Dermis microvascular lymphatic vessel endothelial cell (primary cell): ENCODE results near the gene GMPPB. TPM values are rescaled to one million over a fixed set of nuclear protein-coding genes. Genes with fewer than 3 reads are reported as not detected.
"Not testable (repeated sequence)": the region's sequence is repeated elsewhere in the genome, so short reads cannot be mapped to it uniquely, and the experiment has no call there.

Experiments used
- DNase-seq, 2 donors: peaks; one replicate each; pipeline versions ENCODE4 v3.0.0 to v3.0.0-alpha.2; 2010; ENCODE audit warnings: low read depth in 2 of 2
- total RNA-seq: library from RNA; depleted of rRNA; stranded (reverse); fragments of >200 nt; gene quantifications from 2 replicates; pipeline ENCODE4 v1.2.1, GENCODE V29; 2014

GMPPB gene
- total RNA-seq, 1 donor from 2014 or later = 20.9 TPM

DNA sequence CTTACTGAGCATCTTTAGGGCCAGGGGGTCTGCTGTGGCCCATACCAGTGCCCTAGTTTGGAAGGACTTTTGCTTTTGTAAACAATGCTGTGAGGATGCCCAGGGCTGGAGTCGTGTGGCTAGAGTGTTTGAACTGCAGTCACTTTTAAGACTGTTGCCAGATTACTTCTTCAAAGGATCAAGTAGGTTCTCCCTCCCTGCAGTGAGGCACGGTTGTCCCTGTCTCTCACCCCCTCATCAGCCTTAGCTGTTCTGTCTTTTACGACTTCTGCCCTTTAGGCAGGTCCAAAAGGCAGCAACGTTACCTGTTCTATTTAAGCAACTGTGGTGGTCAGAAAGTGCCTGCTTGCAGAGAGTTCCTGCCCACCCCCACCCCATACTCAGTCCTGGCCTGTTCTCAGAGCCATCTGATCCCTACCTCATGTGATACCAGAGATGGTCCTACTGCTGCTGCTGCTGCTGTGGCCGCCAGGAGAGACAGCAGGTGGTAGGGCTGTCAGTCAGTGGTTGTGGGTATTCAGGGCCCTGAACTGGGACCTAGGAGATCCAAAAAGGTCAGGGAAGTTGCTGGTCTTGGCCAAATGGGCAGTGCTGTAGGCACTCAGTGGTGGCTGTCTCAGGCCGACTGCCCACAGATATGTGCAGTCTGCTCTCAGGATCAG lies 29.2 kb downstream of the GMPPB start:
- DNase-seq = not testable (repeated sequence)

DNA sequence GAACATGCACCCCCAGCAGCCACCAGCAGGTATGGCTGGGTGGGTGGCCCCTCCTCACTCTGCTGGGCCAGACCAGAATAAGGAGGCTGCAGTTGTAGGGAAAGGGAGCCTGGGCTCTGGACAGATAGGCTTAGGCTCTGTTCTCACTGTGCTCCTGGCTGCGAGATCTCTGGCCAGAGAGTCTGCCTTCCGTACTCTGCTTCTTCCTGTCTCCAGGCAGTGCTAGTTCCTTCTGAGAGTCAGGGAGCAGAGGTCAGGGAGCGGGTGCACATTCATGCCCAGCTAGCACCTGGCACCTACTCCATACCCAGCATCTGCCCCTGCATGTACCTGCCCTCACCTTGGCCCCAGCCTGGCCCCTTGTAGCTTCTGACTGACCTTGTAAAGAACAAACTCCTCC lies 32.3 kb downstream of the GMPPB start:
- not testable (repeated sequence) for DNase-seq

DNA sequence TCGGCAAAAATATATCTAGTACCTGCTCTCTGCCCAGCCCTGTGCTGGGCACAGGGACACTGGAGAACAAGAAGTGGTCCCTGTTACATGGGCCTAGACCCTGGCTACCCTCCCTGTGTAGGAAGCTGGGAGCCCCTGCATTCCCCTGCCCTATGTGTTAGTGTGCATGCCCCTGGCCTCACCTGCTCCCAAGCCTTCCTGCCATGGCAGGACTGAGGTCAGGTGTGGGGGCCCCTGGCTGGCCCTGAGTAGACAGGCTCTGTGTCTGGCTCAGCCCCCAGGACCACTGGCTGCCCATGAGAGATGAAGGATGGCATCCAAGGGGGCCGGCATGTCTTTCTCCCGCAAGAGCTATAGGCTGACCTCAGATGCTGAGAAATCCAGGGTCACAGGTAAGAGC lies 32.9 kb downstream of the GMPPB start:
- DNase-seq = not testable (repeated sequence)

DNA sequence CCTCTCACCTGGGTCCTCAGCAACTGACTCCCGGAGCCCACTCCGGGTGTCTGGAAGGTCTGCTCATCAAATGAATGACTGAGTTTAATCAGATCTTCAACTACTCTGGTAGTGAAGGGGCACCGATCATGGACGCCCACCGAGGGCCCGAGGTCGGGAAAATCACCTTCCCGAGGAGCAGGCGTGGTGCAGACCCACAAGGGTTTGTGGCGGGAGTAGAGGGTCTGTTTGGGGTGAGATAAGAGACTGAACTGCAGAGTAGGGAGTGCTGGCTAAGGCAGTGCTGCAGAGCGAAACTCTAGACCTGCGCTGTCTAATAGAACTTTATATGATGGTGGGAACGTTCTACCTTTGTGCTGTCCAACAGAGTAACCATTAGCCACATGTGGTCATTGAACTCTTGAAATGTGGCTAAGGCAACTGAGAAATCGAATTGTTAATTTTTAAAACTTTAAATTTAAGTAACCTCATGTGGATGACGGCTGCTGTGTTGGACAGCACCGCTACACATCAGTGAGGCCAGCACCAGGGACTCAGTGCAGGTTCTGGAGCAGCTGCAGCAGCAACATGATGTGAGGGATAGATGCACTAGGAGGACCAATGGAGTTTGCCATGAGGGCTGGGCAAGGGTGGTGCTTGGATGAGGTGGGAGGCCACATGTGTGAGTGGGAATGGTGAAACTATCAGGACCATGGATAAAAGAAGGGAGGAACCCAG lies 33.7 kb downstream of the GMPPB start:
- DNase-seq = not testable (repeated sequence)

DNA sequence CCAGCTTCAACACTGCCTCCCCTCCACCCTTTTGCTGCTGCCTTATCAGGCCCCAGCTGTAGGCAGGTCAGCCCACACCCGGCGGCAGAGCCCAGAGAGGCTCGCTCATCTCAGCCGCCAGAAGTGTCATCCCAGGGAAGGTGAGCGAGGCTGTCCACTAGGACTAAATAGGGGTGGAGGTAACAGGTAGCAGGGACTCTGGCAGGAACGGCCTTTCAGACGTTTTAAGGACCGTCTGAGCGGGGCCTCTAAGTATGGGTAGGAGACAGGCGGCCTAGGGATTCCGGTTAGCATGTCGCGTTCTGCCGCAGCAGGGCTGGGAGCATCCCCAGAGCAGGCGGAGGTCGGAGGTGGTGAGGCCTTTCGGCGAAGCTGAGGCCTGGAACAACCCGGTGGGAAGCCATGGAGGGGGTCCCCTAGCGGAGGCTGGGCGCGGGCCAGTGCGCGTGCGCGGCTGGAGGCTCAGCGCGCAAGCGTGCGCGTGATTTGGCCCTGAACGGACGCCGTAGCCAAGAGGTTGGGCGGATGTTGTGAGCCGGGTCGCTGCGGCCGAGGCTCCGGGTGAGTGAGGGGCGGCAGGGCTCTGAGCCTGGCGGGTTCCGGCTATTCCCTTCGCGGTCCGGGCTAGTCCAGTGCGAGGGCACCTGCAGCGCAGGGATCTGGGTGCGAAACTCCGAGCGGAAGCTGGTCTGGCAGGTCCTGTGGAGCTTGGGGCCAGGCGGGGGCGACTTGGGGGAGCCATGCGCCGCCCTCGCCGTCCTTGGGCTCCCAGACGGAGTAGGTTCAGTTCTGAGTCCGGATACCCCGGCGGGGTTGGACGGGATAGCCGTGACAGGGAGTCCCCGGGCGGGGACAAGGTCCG lies 34.5 kb downstream of the GMPPB start, which contains the start of the genes MST1 and RNF123:
Gene MST1 (minus strand): TSS at position 429 of the 862 bp plus-strand sequence. CDS start 783 bp downstream, outside the sequence.
Gene RNF123 (plus strand): TSS at position 512 of the 862 bp plus-strand sequence. CDS start 1,609 bp downstream, outside the sequence.
- DNase-seq = peak; percentile 84 to 92

DNA sequence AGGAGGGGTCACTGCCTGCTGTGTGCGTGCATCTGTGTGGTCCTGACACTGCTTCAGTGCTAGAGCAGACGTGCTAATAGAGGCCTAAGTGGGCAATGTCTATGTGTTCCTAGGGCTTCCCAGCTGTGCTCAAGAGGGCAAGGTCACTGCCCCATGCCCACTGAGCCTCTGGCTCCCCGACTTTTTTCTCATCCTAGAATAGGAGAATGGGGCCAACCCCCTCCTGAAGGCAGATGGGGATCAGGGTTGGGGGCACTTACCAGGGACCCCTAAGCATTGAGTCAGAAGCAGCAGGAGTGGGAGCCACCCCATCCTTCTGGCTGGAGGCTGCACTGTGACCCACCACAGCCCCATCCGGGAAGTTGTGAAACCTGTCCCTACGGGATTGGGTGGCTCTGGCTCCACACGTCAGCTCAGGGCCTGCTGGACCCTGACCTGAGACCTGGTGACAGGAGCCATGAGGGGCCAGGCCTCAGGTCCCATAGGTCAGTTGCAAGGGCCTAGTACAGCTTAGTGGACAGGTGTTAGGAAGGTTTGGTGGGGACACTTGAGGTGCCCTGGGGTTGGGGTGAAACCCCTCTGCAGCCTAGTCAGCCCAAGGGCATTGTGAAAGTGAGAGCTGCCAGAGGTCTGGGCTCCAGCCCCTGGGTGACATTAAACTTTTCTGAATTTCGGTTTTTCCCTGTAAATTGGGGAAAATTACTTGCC lies 35.3 kb downstream of the GMPPB start:
- DNase-seq = not testable (repeated sequence)

DNA sequence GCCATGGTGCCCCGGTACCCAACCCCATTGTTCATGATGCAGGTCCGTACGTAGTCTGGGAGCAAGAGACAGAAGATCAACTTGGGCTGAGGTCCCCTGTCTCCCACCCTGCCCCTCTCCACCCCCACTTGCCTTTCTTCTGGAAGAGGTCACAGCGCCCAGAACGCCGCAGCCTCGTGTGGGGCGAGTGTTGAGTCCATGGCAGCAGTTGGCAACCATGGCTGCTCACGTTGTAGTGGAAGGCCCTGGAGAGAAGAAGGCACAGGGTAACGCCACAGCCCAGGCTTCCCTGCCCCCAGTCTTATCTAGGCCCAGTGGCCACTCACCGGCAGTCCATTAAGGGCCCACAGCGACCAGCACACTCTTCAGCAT lies 36.3 kb downstream of the GMPPB start:
- not testable (repeated sequence) for DNase-seq

DNA sequence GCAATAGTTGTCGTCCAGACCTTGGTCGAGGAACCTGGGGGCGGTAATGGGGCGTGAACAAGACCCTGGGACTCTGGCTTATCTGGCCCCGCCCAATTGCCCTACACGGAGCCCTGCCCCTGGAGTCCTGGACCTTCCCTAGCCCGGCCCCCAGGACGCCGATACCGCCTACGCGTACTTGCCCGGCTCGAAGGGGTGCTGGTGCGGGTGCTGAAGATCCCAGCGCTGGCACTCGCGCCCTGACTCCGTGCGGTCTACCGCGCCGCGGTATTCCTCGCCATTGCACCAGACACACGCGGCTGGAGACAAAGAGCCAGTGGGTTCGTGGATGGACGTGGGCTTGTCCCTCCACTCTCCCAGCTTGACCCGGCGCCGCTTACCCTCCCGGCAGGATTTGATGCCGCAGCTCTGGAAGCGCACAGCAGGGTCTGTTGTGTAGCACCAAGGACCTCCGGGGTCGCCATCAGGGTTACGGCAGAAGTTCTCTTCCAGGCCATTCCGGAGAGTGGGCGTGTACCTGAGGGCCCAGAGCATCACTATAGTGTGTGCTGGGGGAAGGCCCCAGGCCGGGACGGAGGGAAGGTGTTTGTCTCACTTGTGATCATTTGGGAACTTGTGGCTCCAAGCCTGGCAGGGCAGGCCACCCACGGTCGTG lies 36.9 kb downstream of the GMPPB start:
- DNase-seq = peak in 1 of 2 donors; percentile 21

DNA sequence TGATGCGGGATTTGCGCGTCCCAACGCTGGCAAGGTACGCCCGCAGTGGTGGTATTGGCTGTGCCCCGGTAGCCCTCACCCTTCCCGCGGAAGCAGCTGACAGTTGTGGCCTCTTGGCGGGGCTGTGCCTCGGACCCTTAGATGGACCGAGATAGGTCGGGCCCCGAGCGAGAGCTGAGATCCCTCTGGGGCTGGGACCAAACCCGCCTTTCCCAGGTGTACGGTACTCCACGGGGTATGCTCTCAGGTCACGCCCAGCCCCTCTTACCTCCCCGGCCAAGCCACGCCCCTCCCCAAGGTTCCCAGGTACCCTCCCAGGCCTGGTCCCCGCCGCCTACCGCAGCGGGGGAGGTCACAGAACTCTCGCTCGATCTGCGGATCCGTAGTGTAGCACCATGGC lies 37.4 kb downstream of the GMPPB start:
- DNase-seq = not testable (repeated sequence)

DNA sequence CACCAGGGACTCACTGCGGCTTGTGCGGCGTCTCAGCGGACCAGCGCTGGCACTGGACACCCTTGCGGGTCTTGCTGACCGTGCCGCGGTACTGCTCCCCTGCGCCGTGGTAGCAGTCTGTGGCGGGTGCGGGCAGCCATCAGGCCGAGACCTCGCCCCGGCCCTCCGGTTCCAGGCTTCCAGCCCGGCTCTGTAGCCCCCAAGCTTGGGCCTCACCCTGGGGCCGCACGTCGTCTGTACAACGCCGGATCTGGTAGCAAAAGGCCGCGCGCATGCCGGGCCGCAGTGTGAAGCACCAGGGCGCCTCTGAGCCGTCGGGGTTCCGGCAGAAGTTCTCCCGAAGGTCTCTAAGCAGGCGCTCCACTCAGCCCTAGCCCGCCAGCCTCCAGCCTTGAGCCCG lies 37.9 kb downstream of the GMPPB start:
- DNase-seq = not testable (repeated sequence)

DNA sequence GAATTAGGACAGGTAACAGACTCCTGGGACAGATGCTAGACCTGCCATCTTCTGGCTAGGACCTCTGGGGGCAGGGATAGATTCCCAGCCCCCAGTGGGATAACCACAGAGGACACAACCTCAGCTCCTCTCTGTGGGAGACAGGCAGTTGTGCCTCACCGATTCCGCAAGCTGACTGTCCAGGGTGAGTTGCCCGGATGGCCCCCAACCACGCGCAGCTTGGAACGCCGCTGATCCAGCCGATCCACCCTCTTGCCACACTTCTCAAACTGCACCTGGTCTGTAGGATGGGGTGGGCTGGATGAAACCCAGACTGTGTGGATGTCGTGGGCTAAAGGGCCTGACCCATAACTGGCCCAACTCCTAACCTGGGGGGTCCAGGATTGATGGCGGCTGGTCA lies 38.6 kb downstream of the GMPPB start:
- not testable (repeated sequence) for DNase-seq

DNA sequence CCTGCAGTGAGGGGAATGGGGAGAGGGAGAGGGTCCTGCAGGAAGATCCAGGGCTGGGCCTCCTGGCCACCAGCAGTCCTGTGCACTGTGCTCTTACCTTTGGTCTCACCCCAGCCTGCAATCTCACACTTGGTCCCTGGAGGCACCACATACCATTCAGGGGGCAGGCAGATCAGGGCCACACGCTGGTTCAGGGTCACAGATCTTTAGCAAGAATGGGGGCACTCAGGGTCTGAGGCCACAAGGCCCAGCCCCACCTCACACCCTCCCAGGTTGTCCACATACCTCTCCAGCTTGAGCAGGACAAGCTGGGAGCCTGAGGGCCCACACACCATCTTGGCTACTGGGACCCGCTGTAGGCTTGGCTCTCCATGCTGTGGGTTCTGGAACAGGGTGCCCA lies 39.3 kb downstream of the GMPPB start:
- DNase-seq = not testable (repeated sequence)

DNA sequence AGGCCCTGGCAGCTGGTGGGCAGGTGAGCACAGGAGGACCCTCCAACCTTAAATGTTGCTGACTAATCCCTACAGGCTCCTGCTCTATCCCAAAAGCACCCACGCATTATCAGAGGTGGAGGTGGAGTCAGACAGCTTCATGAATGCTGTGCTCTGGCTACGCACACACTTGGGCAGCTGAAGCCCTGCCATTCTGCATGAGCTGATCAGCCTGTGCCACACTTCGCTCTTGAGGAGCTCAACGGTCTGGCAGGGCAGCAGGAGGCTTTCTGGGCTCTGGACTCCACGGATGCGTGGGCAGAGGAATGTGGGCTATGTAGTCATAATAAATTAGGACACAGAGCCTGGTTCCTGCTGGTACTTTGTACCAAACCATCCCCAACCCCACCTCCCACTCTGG lies 40.6 kb downstream of the GMPPB start:
- no peak for DNase-seq

DNA sequence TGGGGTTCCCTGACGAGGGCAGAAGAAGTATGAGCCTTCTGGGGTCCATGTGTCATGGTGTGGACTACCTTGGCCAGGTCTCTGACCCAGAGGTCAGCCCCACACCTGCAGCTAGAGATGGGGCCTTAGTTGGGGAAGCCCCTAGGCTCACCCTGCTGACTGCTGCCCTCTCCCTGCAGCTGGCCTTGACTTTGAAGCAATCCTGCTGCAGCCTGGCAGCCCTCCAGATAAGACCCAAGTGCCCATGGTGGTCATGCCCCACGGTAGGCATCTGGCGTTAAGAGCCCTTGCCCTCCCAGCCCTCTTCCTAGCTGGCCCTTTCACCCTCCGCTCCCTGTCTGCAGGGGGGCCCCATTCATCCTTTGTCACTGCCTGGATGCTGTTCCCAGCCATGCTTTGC lies 42.2 kb downstream of the GMPPB start:
- DNase-seq = no peak

DNA sequence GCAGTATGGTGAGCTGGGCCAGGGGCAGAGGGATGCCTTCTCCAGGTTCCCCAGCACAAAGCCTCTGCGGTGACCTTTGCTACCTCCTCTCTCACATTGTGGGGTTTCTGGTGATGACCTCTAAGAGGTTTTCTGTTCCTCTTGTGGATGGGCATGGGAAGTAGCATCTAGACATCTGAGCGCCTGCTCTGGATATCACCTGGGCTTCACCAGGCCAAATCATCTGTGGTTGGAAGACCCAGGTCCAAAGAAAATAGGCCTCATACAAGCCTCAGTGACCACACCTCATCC lies 42.6 kb downstream of the GMPPB start:
- DNase-seq = no peak

DNA sequence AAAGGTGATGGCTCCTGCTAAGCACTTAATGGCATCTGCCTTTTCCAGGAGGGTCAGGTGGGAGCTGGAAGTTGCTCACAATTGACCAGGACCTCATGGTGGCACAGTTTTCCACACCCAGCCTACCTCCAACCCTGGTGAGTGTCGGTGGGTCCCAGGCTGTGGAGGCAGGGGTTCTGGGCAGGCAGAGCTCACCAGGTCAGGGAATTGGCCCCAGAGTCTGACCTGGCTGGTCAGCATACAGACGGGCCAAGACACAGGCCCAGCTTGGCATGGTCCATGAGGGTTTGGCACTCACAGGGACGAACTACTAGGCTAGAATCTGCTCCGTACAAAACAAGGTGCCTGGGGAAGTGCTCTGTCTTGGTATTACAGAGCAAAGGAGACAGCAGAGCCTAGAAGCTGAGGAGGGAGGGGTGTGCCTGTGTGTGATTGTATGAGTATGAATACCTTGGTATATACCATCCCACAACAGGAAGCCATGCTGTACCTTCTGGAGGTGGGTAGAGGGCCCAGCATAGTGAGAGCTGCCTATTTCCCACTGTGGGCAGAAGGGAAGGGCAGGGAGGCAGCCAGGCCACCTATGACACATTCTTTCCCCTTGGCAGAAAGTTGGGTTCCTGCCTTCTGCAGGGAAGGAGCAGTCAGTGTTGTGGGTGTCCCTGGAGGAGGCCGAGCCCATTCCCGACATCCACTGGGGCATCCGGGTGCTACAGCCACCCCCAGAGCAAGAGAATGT lies 43.1 kb downstream of the GMPPB start:
- DNase-seq = no peak

DNA sequence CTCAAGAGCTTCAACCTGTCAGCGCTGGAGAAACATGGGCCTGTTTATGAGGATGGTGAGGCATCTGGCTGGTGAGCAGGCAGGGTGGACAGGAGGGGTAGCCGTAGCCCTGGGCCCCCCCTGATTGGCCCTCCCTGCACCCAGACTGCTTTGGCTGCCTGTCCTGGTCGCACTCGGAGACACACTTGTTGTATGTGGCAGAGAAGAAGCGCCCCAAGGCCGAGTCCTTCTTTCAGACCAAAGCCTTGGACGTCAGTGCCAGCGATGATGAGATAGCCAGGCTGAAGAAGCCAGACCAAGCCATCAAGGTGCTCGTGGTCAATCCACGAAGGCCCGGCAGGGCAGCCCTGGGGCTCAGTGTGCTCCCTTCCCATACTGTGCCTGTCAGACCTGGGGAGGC lies 47.8 kb downstream of the GMPPB start:
- no peak for DNase-seq

DNA sequence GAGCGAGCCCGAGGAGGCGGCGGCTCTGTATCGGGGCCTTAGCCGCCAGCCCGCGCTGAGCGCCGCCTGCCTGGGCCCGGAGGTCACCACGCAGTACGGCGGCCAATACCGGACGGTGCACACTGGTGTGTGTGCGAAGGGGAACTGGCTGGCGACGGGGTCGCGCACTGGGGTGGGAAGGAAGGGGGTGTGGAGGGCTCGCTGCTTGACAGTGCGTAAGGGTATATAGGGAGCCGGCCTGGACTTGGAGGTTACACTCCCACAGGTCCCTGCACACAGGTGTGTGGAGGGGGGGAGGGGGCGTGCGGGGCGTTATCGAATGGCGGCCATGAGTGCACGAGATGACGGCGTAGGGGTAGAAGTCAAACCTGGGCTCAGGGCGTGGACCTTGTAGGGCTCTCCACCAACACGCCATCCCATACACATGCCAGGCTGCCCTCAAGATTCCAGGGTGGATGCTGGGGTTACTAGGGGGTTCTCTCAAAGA lies 49.2 kb downstream of the GMPPB start:
- DNase-seq = no peak

DNA sequence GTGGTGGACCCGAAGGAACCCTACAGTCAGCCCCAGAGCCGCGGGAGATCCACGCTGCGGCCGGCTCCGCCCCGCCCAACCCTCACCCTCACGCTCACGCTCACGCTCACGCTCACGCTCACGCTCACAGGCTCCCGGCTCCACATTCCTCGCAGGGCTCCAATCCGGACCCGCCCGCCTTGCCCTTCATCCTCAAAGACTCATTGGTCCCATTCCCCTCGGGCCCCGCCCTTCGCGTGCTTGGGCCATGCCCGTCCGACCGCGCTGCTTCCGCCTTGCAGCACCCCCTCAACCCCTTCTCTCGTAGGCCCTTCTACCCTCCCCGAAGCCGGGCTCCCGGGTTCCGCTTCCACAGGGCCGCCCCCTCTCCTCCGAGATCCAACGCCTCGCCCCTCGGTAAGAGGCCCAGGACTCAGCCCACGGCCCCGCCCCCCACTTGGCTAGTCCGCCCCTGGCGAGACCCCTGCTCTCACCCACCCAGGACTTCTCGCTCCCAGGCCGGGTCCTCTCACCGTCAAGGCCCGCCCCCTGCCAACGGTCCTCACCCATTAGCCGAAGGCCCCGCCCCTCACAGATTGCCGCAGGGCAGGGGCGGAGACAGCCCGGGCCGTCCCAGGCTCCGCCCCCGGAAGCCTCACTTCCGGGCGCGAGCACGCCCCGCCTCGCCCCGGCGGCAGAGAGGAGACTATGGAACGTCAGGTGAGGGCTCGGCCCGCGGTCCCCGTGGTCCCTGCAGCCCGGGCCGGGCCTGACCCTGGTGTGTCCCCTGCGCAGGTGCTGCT lies 49.8 kb downstream of the GMPPB start, which contains the start of gene APEH:
Gene APEH (plus strand): TSS at position 637 of the 782 bp plus-strand sequence. CDS start 51 bp downstream, at position 688.
- DNase-seq = peak; percentile 83 to 92
